B cell (primary cell): ENCODE measurements around the gene MEAK7. TPM values are rescaled to one million over a fixed set of nuclear protein-coding genes. Genes with fewer than 3 reads are reported as not detected.

Source experiments
- ATAC-seq: fragments of 200-7000 bp; cut with Tn5 transposase; one replicate; pipeline ENCODE4 v1.10.0; 2021; ENCODE audit warnings: low read depth, mild to moderate bottlenecking, moderate number of reproducible peaks, moderate library complexity
- CTCF ChIA-PET: fragments of 350-600 bp; sonication (Branson Sonifier 250); formaldehyde crosslinking; loops from one replicate; lab custom pipeline; 2021; ENCODE audit warnings: antibody characterized with exemption, inconsistent platforms; lab: Charles Lee
- POLR2A ChIA-PET: fragments of 350-600 bp; sonication (Branson Sonifier 250); formaldehyde crosslinking; loops from one replicate; lab custom pipeline; 2021; ENCODE audit warnings: antibody characterized with exemption; lab: Charles Lee
- DNase-seq: peaks from one replicate; pipeline ENCODE4 v3.0.0; 2013
- H2AFZ ChIP-seq: 2 replicates; pipeline ENCODE4 v1.6.1; 2012; ENCODE audit warnings: mild to moderate bottlenecking, low read depth, low read length; ENCODE audit not compliant: insufficient read depth, poor library complexity, severe bottlenecking
- H3K27ac ChIP-seq, 2 donors: 1 replicate in 1 of 2; 2 replicates in 1 of 2; pipeline ENCODE4 v1.5.1; 2012 to 2013; ENCODE audit warnings: low read length in 2 of 2, mild to moderate bottlenecking in 2 of 2, moderate library complexity in 1 of 2
- H3K27me3 ChIP-seq, 4 experiments: fragments of 200-600 bp in 1 of 4; sonication (generic) in 1 of 4; replicated peaks in 1 of 4; 1 replicate in 2 of 4; 2 replicates in 2 of 4; pipeline versions ENCODE4 v1.6.1 to v1.7.0; 2013 to 2016; ENCODE audit warnings: low read length in 3 of 4, mild to moderate bottlenecking in 2 of 4, mixed read lengths in 1 of 4, moderate library complexity in 1 of 4; ENCODE audit not compliant: insufficient read depth in 4 of 4, control insufficient read depth in 3 of 4; ENCODE audit errors: control extremely low read depth in 1 of 4
- H3K36me3 ChIP-seq, 2 experiments: replicated peaks in 1 of 2; 1 replicate in 1 of 2; 2 replicates in 1 of 2; pipeline versions ENCODE4 v1.6.1 to v1.7.1; 2013; ENCODE audit warnings: low read length in 1 of 2; ENCODE audit not compliant: insufficient read depth in 2 of 2, control insufficient read depth in 1 of 2; ENCODE audit errors: control extremely low read depth in 1 of 2, extremely low read depth in 1 of 2
- H3K4me1 ChIP-seq, 2 donors: fragments of 200-600 bp in 1 of 2; sonication (generic) in 1 of 2; 1 replicate in 1 of 2; 2 replicates in 1 of 2; pipeline versions ENCODE4 v1.5.1 to v1.6.1; 2013 to 2017; ENCODE audit warnings: low read length in 2 of 2; ENCODE audit not compliant: control insufficient read depth in 2 of 2, insufficient read depth in 2 of 2
- H3K4me2 ChIP-seq: replicated peaks from 2 replicates; pipeline ENCODE3; 2012; ENCODE audit warnings: mild to moderate bottlenecking, low read depth, low read length; ENCODE audit not compliant: poor library complexity, severe bottlenecking
- H3K4me3 ChIP-seq, 5 experiments: fragments of 200-600 bp in 1 of 5; sonication (generic) in 1 of 5; 1 replicate in 3 of 5; 2 replicates in 2 of 5; pipeline versions ENCODE4 v1.5.1 to v1.7.0; 2011 to 2016; ENCODE audit warnings: low read length in 4 of 5, mild to moderate bottlenecking in 4 of 5, low read depth in 2 of 5, control low read depth in 1 of 5, moderate library complexity in 1 of 5; ENCODE audit not compliant: insufficient read depth in 1 of 5; ENCODE audit errors: control extremely low read depth in 1 of 5, extremely low read depth in 1 of 5
- H3K79me2 ChIP-seq: fragments of 200-600 bp; sonication (generic); one replicate; pipeline ENCODE4 v1.6.0; 2016; ENCODE audit warnings: low read length; ENCODE audit not compliant: control insufficient read depth, insufficient read depth
- H3K9ac ChIP-seq: fragments of 200-600 bp; sonication (generic); 2 replicates; pipeline ENCODE4 v1.6.1; 2017; ENCODE audit warnings: mild to moderate bottlenecking, low read length, moderate library complexity
- H3K9me3 ChIP-seq, 3 donors: one replicate each; pipeline versions ENCODE4 v1.6.1 to v1.7.1; 2013; ENCODE audit warnings: low read length in 2 of 3; ENCODE audit not compliant: control insufficient read depth in 2 of 3, insufficient read depth in 1 of 3; ENCODE audit errors: control extremely low read depth in 1 of 3
- H4K20me1 ChIP-seq: 2 replicates; pipeline ENCODE4 v1.6.0; 2012; ENCODE audit warnings: mild to moderate bottlenecking, low read length; ENCODE audit not compliant: insufficient read depth, control insufficient read depth, poor library complexity, severe bottlenecking
- H3K27ac Mint-ChIP-seq: one replicate; pipeline ENCODE4 v1.8.0; 2021; ENCODE audit warnings: mixed read lengths
- H3K27me3 Mint-ChIP-seq: one replicate; pipeline ENCODE4 v1.8.0; 2021; ENCODE audit warnings: mixed read lengths
- H3K4me1 Mint-ChIP-seq: one replicate; pipeline ENCODE4 v1.8.0; 2021; ENCODE audit warnings: mixed read lengths
- H3K4me3 Mint-ChIP-seq: one replicate; pipeline ENCODE4 v1.8.0; 2021; ENCODE audit warnings: mixed read lengths
- H3K9me3 Mint-ChIP-seq: one replicate; pipeline ENCODE4 v1.8.0; 2022; ENCODE audit warnings: mixed read lengths; ENCODE audit not compliant: insufficient read depth
- CTCF ChIP-seq: fragments of 200-600 bp; IDR thresholded peaks from one replicate; pipeline ENCODE4 v1.8.0; 2022; ENCODE audit warnings: antibody characterized with exemption, mild to moderate bottlenecking
- EZH2 ChIP-seq: IDR thresholded peaks from 2 replicates; pipeline ENCODE4 v1.6.1; 2012; ENCODE audit warnings: borderline replicate concordance, low read depth, mild to moderate bottlenecking, moderate library complexity, low read length; ENCODE audit not compliant: insufficient read depth, poor library complexity, severe bottlenecking
- WGBS: methylation state at CpG from one replicate; pipeline ENCODE4 v1.1.5; 2013; ENCODE audit warnings: missing lambda C conversion rate; ENCODE audit not compliant: insufficient coverage; 5-methylcytosine and 5-hydroxymethylcytosine counted together
- intact Hi-C: fragments of 100-400 bp; cut with micrococcal nuclease; formaldehyde crosslinking; loops from one replicate; pipeline ENCODE4 v1.10.0; 2022
- polyA plus RNA-seq: library from polyadenylated mRNA; depleted of rRNA; stranded (reverse); fragments of >200 nt; gene quantifications from 2 replicates; pipeline ENCODE4 v1.2.3, GENCODE V29; 2012
- total RNA-seq, 2 donors: library from RNA; stranded (reverse); fragments of 120-200 nt in 1 of 2; gene quantifications; 1 replicate in 1 of 2; 2 replicates in 1 of 2; pipeline versions ENCODE4 v1.2.3 to v1.2.4, GENCODE V29; 2013 to 2022

The MEAK7 gene
- total and polyA plus RNA-seq, 2 donors (not counting 1 experiment from before 2014, with no cell fraction given) = 3.9 to 19.3 TPM

DNA sequence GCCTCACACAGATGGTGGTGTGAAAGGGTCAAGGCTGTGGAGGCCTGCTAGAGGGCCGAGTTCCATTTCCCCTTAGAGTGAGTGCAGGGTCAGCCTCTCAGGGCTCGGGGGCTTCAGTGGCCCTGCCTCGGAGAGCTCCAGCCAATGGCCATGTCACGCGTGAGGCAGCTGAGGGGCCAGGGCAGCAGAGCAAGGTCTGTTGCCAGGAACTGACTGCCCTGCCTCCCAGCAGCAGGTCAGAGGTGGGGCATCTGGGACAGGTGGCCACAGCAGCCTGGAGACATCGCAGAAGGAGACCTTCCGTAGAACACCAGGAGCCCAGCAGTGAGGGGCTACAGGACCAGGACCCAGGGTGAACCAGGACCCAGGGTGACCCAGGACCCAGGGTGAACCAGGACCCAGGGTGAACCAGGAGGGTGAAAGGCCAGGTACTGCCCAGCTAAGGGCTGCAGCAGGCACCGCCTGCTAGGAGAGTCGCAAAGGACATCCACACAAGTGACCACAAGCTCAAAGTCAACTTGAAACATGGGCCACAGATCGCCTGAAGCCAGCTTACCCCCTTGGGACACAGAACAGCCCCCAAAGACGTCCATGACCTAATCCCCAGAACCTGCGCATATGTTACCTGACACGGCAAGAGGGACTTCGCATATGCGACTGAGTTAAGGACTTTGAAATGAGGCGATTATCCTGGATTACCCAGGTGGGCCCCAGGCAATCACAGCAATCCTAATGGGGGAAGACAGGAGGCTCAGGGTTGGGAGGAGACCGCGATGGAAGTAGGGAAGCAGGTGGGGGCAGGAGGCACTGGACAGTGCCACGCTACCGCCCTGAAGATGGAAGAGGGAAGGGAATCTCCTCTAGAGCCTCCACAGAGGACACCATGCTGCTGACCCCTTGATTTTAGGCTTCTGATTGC lies 4.8 kb upstream of the MEAK7 start:
- peaks cover 46 to 59% of the 10 kb centered on the region in 2 donors for H3K4me1 ChIP-seq
- peaks cover 0 to 4% (median 0%) of the 10 kb centered on the region in 3 donors for H3K9me3 ChIP-seq
- no peaks in the 10 kb centered on the region for H3K9me3 Mint-ChIP-seq
- H3K36me3 ChIP-seq = no peaks in the 10 kb centered on the region
- H3K4me2 ChIP-seq = no peak overlapping the region
- peaks cover 0 to 3% (median 0%) of the 10 kb centered on the region in 4 experiments for H3K27me3 ChIP-seq
- ChIA-PET CTCF (interaction anchor here (0.5 to 12.9 kb wide), 13 partner anchors 14 to 320 kb away, joined by 3 to 518 read pairs (median 5); partner anchors contain the start of genes COTL1 and KLHL36), POLR2A (interaction anchor here (0.6 to 0.7 kb wide), 5 partner anchors 49 to 110 kb away, joined by 3 to 5 read pairs (median 5); no protein-coding TSS in a partner anchor)
- no peak overlapping the region for H2AFZ ChIP-seq
- TF ChIP-seq CTCF = no peak
- TF ChIP-seq EZH2 = no peak
- H4K20me1 ChIP-seq = no peaks in the 10 kb centered on the region
- no peaks in the 10 kb centered on the region for H3K27me3 Mint-ChIP-seq
- no peak overlapping the region for H3K27ac ChIP-seq
- H3K4me1 Mint-ChIP-seq = peaks cover 56% of the 10 kb centered on the region
- DNase-seq (no peak), ATAC-seq (no peak)
- H3K27ac Mint-ChIP-seq = no peak overlapping the region
- 88% methylated on average over 19 of the region's 20 CpGs for WGBS
- H3K9ac ChIP-seq = no peak overlapping the region
- intact Hi-C loops = loop anchor here (10.0 kb wide), 2 partner anchors 324 to 424 kb away; partner anchors contain the start of gene TAF1C
- peaks cover 18% of the 10 kb centered on the region for H3K79me2 ChIP-seq
- no peak overlapping the region for H3K4me3 Mint-ChIP-seq
- no peak overlapping the region for H3K4me3 ChIP-seq
